OCI-LY7 (cell line): ENCODE data around the gene RITA1. TPM values are rescaled to one million over a fixed set of nuclear protein-coding genes. Genes with fewer than 3 reads are reported as not detected.

Source experiments
- BruUV-seq: library from RNA; stranded (reverse); fragments of 400-500 nt; replicated peaks from 2 replicates; lab custom pipeline; 2021; lab: Mats Ljungman, UMichigan
- CTCF ChIA-PET: fragments of 300-600 bp; sonication (Branson Sonifier 250); formaldehyde crosslinking; loops from one replicate; lab custom pipeline; 2022; ENCODE audit warnings: antibody characterized with exemption; ENCODE audit not compliant: unreplicated experiment; lab: Charles Lee
- POLR2A ChIA-PET: fragments of 300-600 bp; sonication (Branson Sonifier 250); formaldehyde crosslinking; loops from one replicate; lab custom pipeline; 2022; ENCODE audit warnings: antibody characterized with exemption; lab: Charles Lee
- DNase-seq: peaks from one replicate; pipeline ENCODE4 v3.0.0-alpha.2; 2015; ENCODE audit warnings: low spot score
- H2AFZ ChIP-seq: fragments of 200-600 bp; sonication (generic), shearing (Covaris generic); 2 replicates; pipeline ENCODE4 v1.6.1; 2014; ENCODE audit warnings: mild to moderate bottlenecking, antibody characterized with exemption, low read length, moderate library complexity
- H3K27ac ChIP-seq: fragments of 200-600 bp; sonication (generic); 2 replicates; pipeline ENCODE4 v1.5.1; 2014; ENCODE audit warnings: mixed run types, low read depth, mild to moderate bottlenecking, moderate library complexity, low read length, inconsistent platforms; ENCODE audit not compliant: poor library complexity, severe bottlenecking
- H3K36me3 ChIP-seq: fragments of 200-600 bp; sonication (generic); 2 replicates; pipeline ENCODE4 v1.6.1; 2014; ENCODE audit warnings: mild to moderate bottlenecking, antibody characterized with exemption, low read length, moderate library complexity, mixed read lengths; ENCODE audit not compliant: insufficient read depth
- H3K4me1 ChIP-seq: fragments of 200-600 bp; sonication (generic); 2 replicates; pipeline ENCODE4 v1.5.1; 2014; ENCODE audit warnings: mild to moderate bottlenecking, low read length; ENCODE audit not compliant: insufficient read depth, poor library complexity, severe bottlenecking
- H3K4me2 ChIP-seq: fragments of 200-600 bp; sonication (generic); 2 replicates; pipeline ENCODE4 v1.6.1; 2014; ENCODE audit warnings: mild to moderate bottlenecking, low read length
- H3K4me3 ChIP-seq: fragments of 200-600 bp; sonication (generic); 2 replicates; pipeline ENCODE4 v1.5.1; 2014; ENCODE audit warnings: mild to moderate bottlenecking, low read depth, low read length; ENCODE audit not compliant: poor library complexity, severe bottlenecking
- H3K79me2 ChIP-seq: fragments of 200-600 bp; sonication (generic); 2 replicates; pipeline ENCODE4 v1.6.1; 2016; ENCODE audit warnings: low read depth, mild to moderate bottlenecking, low read length, moderate library complexity, mixed read lengths; ENCODE audit not compliant: insufficient read depth
- H3K9me2 ChIP-seq: fragments of 200-600 bp; sonication (generic); 2 replicates; pipeline ENCODE4 v1.6.1; 2016; ENCODE audit warnings: mild to moderate bottlenecking, low read length, mixed read lengths; ENCODE audit not compliant: insufficient read depth
- H3K9me3 ChIP-seq: fragments of 200-600 bp; sonication (generic); 2 replicates; pipeline ENCODE4 v1.6.1; 2014; ENCODE audit warnings: mild to moderate bottlenecking, mixed run types, low read length, mixed read lengths
- H4K20me1 ChIP-seq: fragments of 200-600 bp; sonication (generic); 2 replicates; pipeline ENCODE4 v1.6.1; 2014; ENCODE audit warnings: mild to moderate bottlenecking, antibody characterized with exemption, low read length, moderate library complexity, mixed read lengths; ENCODE audit not compliant: insufficient read depth
- CTCF ChIP-seq: fragments of 200-600 bp; sonication (generic); conservative IDR thresholded peaks from 2 replicates; pipeline ENCODE4 v1.5.1; 2014; ENCODE audit warnings: mild to moderate bottlenecking, antibody characterized with exemption, low read length, moderate library complexity, mixed read lengths
- EZH2phosphoT487 ChIP-seq: fragments of 200-600 bp; sonication (generic); IDR thresholded peaks from 2 replicates; pipeline ENCODE4 v1.6.1; 2018; ENCODE audit warnings: low read depth, borderline replicate concordance, mild to moderate bottlenecking, mixed run types, antibody characterized with exemption, low read length, moderate library complexity, mixed read lengths
- intact Hi-C: fragments of 100-400 bp; cut with micrococcal nuclease; formaldehyde crosslinking; loops from one replicate; pipeline ENCODE4 v1.10.0; 2022; ENCODE audit not compliant: unreplicated experiment
- total RNA-seq, 2 experiments: library from RNA; depleted of rRNA in 1 of 2; stranded (reverse); fragments of >200 nt in 1 of 2; shearing (Covaris generic) in 1 of 2; gene quantifications; 2 replicates each; pipeline ENCODE4 v1.2.3, GENCODE V29; 2014 to 2022

RITA1 gene
- total RNA-seq, 2 experiments from 2014 or later, result 68.6 to 90.8 TPM

- Histone ChIP-seq H2AFZ (no peak overlapping the region), H3K9me2 (no peaks in the 10 kb centered on the region), H3K79me2 (no peaks in the 10 kb centered on the region), H3K4me3 (no peak overlapping the region), H3K4me2 (peak overlapping the region; percentile 36), H3K36me3 (peaks cover 60% of the 10 kb centered on the region), H3K27ac (peak overlapping the region; percentile 65), H3K9me3 (no peaks in the 10 kb centered on the region), H3K4me1 (peaks cover 53% of the 10 kb centered on the region), H4K20me1 (no peaks in the 10 kb centered on the region)
- ChIA-PET CTCF (no interaction called here), POLR2A (interaction anchor here (0.6 to 1.4 kb wide), 5 partner anchors 11 to 212 kb away, joined by 3 to 5 read pairs (median 3); no protein-coding TSS in a partner anchor)
- peak; percentile 87 for DNase-seq
- TF ChIP-seq CTCF (peak; percentile 87), EZH2phosphoT487 (no peak)
- BruUV-seq, result no TSS peak
- intact Hi-C loops, result loop anchor here (1.0 to 10.0 kb wide), 6 partner anchors 24 to 225 kb away; partner anchors contain the start of genes SDSL and TPCN1
Observed at GRCh38 chr12:113196990-113197389, 11.5 kb downstream of the RITA1 start.

- H3K36me3 ChIP-seq, result peaks cover 60% of the 10 kb centered on the region
- H3K27ac ChIP-seq, result peak overlapping the region; percentile 65
- intact Hi-C loops, result loop anchor here (1.0 to 10.0 kb wide), 6 partner anchors 24 to 225 kb away; partner anchors contain the start of genes SDSL and TPCN1
- peaks cover 60% of the 10 kb centered on the region for H3K4me1 ChIP-seq
- TF ChIP-seq EZH2phosphoT487 (no peak), CTCF (no peak)
- peaks cover 2% of the 10 kb centered on the region; the same call in 1 of the 2 replicates for H3K9me3 ChIP-seq
- no peak overlapping the region for H3K4me3 ChIP-seq
- POLR2A ChIA-PET, result interaction anchor here (0.6 to 0.9 kb wide), 4 partner anchors 33 to 213 kb away, joined by 3 to 5 read pairs (median 4); no protein-coding TSS in a partner anchor
- H3K79me2 ChIP-seq, result no peaks in the 10 kb centered on the region
- peak overlapping the region; percentile 36 for H3K4me2 ChIP-seq
- H4K20me1 ChIP-seq, result no peaks in the 10 kb centered on the region
- H2AFZ ChIP-seq, result no peak overlapping the region
- CTCF ChIA-PET, result no interaction called here
- peak; percentile 43 for DNase-seq
- BruUV-seq, result no TSS peak
- H3K9me2 ChIP-seq, result no peaks in the 10 kb centered on the region
Observed at GRCh38 chr12:113197518-113198077, 12.1 kb downstream of the RITA1 start.

DNA sequence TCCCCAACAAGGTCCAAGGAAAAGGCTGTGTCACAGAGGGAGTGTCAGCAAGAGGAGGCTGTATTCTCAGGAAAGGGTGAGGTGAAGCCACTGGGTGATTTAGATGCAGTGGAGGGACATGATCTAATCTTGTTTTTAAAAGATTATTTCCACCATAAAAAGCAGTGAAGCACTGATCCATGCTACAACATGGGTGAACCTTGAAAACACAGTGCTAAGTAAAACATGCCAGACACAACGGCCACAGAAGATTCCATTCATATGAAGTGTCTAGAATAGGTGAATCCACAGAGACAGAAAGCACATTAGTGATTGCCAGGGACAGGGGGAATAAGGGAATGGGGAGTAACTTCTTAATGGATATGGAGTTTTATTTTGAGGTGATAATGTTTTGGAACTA lies 12.8 kb downstream of the RITA1 start:
- H3K36me3 ChIP-seq, result peaks cover 62% of the 10 kb centered on the region
- TF ChIP-seq CTCF (no peak), EZH2phosphoT487 (no peak)
- TSS peak; percentile 25 for BruUV-seq
- intact Hi-C loops, result loop anchor here (5.0 to 10.0 kb wide), 4 partner anchors 77 to 224 kb away; partner anchors contain the start of gene SDSL
- peak overlapping the region; percentile 45 for H3K27ac ChIP-seq
- CTCF ChIA-PET, result no interaction called here
- no peaks in the 10 kb centered on the region for H3K9me2 ChIP-seq
- H3K4me3 ChIP-seq, result no peak overlapping the region
- peaks cover 65% of the 10 kb centered on the region for H3K4me1 ChIP-seq
- DNase-seq, result no peak
- peaks cover 7% of the 10 kb centered on the region; the same call in 1 of the 2 replicates for H3K9me3 ChIP-seq
- H2AFZ ChIP-seq, result no peak overlapping the region
- no peaks in the 10 kb centered on the region for H4K20me1 ChIP-seq
- H3K79me2 ChIP-seq, result no peaks in the 10 kb centered on the region
- H3K4me2 ChIP-seq, result no peak overlapping the region
- POLR2A ChIA-PET, result interaction anchor here (0.6 kb wide), 1 partner anchor 47 kb away, joined by 4 read pairs; no protein-coding TSS in a partner anchor
